HepG2 (cell line): ENCODE results near the gene CCDC33. TPM values are rescaled to one million over a fixed set of nuclear protein-coding genes. Genes with fewer than 3 reads are reported as not detected.

Source experiments
- AGO1 ChIP-seq: fragments of 200-400 bp; formaldehyde crosslinking; IDR thresholded peaks from 2 replicates; pipeline ENCODE4 v1.6.1; 2017; ENCODE audit warnings: mild to moderate bottlenecking, low read depth, low read length, moderate library complexity; ENCODE audit not compliant: poor library complexity, severe bottlenecking
- FOXP1 ChIP-seq, 2 experiments: fragments of 450-650 bp in 1 of 2; IDR thresholded peaks; 2 replicates each; pipeline ENCODE4 v1.6.1; 2017 to 2018; ENCODE audit warnings: antibody characterized with exemption in 1 of 2
- GZF1 ChIP-seq: sonication (generic); formaldehyde crosslinking; IDR thresholded peaks from 2 replicates; pipeline ENCODE4 v1.5.1; 2020; ENCODE audit warnings: mild to moderate bottlenecking, missing genetic modification reagents
- MAFG ChIP-seq: sonication (generic); formaldehyde crosslinking; IDR thresholded peaks from 2 replicates; pipeline ENCODE4 v1.5.1; 2020; ENCODE audit warnings: mild to moderate bottlenecking, missing genetic modification reagents
- PAWR ChIP-seq: sonication (generic); formaldehyde crosslinking; IDR thresholded peaks from 2 replicates; pipeline ENCODE4 v1.4.0; 2020; ENCODE audit warnings: missing genetic modification reagents, mild to moderate bottlenecking, borderline replicate concordance
- PHB2 ChIP-seq: fragments of 450-650 bp; IDR thresholded peaks from 2 replicates; pipeline ENCODE4 v1.6.1; 2018; ENCODE audit not compliant: partially characterized antibody
- RCOR2 ChIP-seq: IDR thresholded peaks from 2 replicates; pipeline ENCODE4 v1.6.1; 2016; ENCODE audit warnings: missing biosample characterization, missing genetic modification reagents
- RELA ChIP-seq: sonication (generic); formaldehyde crosslinking; IDR thresholded peaks from 2 replicates; pipeline ENCODE4 v1.4.0; 2020; ENCODE audit warnings: missing genetic modification reagents
- SALL2 ChIP-seq: sonication (generic); formaldehyde crosslinking; IDR thresholded peaks from 2 replicates; pipeline ENCODE4 v1.8.1; 2023; ENCODE audit warnings: mild to moderate bottlenecking, missing genetic modification reagents, inconsistent platforms
- SP140L ChIP-seq: sonication (generic); formaldehyde crosslinking; IDR thresholded peaks from 2 replicates; pipeline ENCODE4 v1.4.0; 2020; ENCODE audit warnings: missing genetic modification reagents, borderline replicate concordance
- SRF ChIP-seq: IDR thresholded peaks from 2 replicates; pipeline ENCODE4 v1.6.1; 2011; ENCODE audit warnings: mild to moderate bottlenecking, low read depth, low read length, moderate library complexity
- TCF12 ChIP-seq, 2 experiments: fragments of 450-650 bp in 1 of 2; sonication (generic) in 1 of 2; formaldehyde crosslinking in 1 of 2; IDR thresholded peaks; 2 replicates each; pipeline versions ENCODE4 v1.6.1 to v1.8.0; 2017 to 2022; ENCODE audit warnings: antibody characterized with exemption in 1 of 2, mild to moderate bottlenecking in 1 of 2, missing genetic modification reagents in 1 of 2, moderate library complexity in 1 of 2
- ZBTB37 ChIP-seq: sonication (generic); formaldehyde crosslinking; IDR thresholded peaks from 2 replicates; pipeline ENCODE4 v1.4.0; 2020; ENCODE audit warnings: mild to moderate bottlenecking, missing genetic modification reagents
- ZGPAT ChIP-seq: IDR thresholded peaks from 2 replicates; pipeline ENCODE4 v1.6.1; 2016; ENCODE audit warnings: mild to moderate bottlenecking
- ZNF296 ChIP-seq: sonication (generic); formaldehyde crosslinking; conservative IDR thresholded peaks from 2 replicates; pipeline ENCODE4 v1.5.0; 2020; ENCODE audit warnings: mild to moderate bottlenecking, missing genetic modification reagents
- ZNF44 ChIP-seq: sonication (generic); formaldehyde crosslinking; IDR thresholded peaks from 2 replicates; pipeline ENCODE4 v1.5.1; 2020; ENCODE audit warnings: mild to moderate bottlenecking, missing genetic modification reagents
- polyA plus RNA-seq, 8 experiments: library from polyadenylated mRNA; depleted of rRNA in 3 of 8; stranded (reverse) in 7 of 8; unstranded in 1 of 8; fragments of >200 nt; fragmentation: Illumina TruSeq in 4 of 8; extraction: Trizol in 4 of 8; gene quantifications; 2 replicates each; pipeline versions ENCODE4 v1.2.1 to v1.2.3, GENCODE V29; 2011 to 2016; ENCODE audit warnings: low read depth in 4 of 8, missing spikeins in 1 of 8, mixed read lengths in 1 of 8; ENCODE audit not compliant: insufficient read depth in 1 of 8
- total RNA-seq, 5 experiments: library from RNA; depleted of rRNA; stranded (reverse); fragments of >200 nt; fragmentation: Illumina TruSeq; extraction: Trizol; gene quantifications; 2 replicates each; pipeline ENCODE4 v1.2.3, GENCODE V29; 2016; ENCODE audit warnings: low read depth in 1 of 5
- TF ChIP-seq, protein P1 (sequence below): sonication (generic); formaldehyde crosslinking; IDR thresholded peaks from 2 replicates; pipeline ENCODE4; 2020; ENCODE audit warnings: missing genetic modification reagents, mild to moderate bottlenecking, borderline replicate concordance
- TF ChIP-seq, protein P2 (sequence below): sonication (generic); formaldehyde crosslinking; IDR thresholded peaks from 2 replicates; pipeline ENCODE4 v1.4.0; 2020; ENCODE audit warnings: mild to moderate bottlenecking, missing genetic modification reagents
- TF ChIP-seq, protein P3 (sequence below): sonication (generic); formaldehyde crosslinking; conservative IDR thresholded peaks from 2 replicates; pipeline ENCODE4 v1.4.0; 2020; ENCODE audit warnings: mild to moderate bottlenecking, missing genetic modification reagents, moderate library complexity

CCDC33 gene
- total and polyA plus RNA-seq, 2 of the 13 experiments (the other 11 are each of a cell fraction or from before 2014, with no cell fraction given) = 0.30 TPM; not detected in 1

DNA sequence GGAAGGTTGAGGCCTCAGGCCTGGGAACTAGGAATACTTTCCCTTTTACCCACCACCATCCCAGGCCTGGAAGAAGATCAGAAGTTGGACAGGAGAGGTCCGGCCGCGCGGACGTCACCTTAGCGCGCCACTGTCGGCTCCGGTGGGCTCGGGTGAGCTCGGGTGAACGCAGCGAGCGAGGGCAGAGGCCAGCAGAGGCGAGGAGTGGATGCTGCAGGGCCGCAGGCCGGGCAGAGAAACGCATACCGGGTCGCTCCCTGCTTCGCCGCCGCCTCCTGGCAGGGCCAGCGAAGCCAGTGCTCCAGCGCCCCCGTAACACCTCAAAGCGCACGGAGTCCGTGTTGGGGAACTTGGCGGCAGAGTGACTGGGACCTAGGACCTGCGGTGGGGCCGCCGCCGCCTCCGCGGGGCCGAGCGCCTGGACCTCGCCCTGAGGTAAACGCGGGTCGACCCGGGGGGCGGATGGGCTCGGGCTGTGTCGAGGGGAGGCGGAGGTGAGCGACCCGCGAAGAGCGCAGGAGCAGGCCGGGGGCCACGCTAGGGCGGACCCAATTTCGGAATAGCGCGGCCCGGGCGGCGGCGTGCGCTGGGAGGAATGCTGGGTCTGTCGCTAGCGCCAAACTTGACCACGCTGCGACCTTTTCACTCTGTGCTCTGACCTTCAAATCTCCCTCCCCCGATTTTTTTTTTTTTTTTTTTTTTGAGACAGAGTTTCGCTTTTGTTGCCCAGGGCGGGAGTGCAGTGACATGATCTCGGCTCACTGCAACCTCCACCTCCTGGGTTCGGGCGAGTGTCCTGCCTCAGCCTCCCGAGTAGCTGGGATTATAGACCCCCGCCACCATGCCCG is 129.7 kb downstream of the CCDC33 start (continued):
- TF ChIP-seq, protein P1, sequence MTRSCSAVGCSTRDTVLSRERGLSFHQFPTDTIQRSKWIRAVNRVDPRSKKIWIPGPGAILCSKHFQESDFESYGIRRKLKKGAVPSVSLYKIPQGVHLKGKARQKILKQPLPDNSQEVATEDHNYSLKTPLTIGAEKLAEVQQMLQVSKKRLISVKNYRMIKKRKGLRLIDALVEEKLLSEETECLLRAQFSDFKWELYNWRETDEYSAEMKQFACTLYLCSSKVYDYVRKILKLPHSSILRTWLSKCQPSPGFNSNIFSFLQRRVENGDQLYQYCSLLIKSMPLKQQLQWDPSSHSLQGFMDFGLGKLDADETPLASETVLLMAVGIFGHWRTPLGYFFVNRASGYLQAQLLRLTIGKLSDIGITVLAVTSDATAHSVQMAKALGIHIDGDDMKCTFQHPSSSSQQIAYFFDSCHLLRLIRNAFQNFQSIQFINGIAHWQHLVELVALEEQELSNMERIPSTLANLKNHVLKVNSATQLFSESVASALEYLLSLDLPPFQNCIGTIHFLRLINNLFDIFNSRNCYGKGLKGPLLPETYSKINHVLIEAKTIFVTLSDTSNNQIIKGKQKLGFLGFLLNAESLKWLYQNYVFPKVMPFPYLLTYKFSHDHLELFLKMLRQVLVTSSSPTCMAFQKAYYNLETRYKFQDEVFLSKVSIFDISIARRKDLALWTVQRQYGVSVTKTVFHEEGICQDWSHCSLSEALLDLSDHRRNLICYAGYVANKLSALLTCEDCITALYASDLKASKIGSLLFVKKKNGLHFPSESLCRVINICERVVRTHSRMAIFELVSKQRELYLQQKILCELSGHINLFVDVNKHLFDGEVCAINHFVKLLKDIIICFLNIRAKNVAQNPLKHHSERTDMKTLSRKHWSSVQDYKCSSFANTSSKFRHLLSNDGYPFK (CRISPR knock-in tag) = peak; percentile 56; the same call in 1 of the 2 replicates
- no peak for TF ChIP-seq SRF
- TF ChIP-seq ZBTB37 = no peak
- no peak for TF ChIP-seq ZNF296 (CRISPR knock-in tag)
- no peak for TF ChIP-seq SALL2 (CRISPR knock-in tag)
- no peak for TF ChIP-seq RCOR2 (CRISPR knock-in tag)
- TF ChIP-seq, protein P2, sequence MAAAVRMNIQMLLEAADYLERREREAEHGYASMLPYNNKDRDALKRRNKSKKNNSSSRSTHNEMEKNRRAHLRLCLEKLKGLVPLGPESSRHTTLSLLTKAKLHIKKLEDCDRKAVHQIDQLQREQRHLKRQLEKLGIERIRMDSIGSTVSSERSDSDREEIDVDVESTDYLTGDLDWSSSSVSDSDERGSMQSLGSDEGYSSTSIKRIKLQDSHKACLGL (CRISPR knock-in tag) = 0 out of 2 replicates have a peak, but pooled peaks have one; percentile 32
- no peak for TF ChIP-seq PAWR (CRISPR knock-in tag)
- no peak for TF ChIP-seq ZNF44 (CRISPR knock-in tag)
- no peak for TF ChIP-seq TCF12 (IDR thresholded peaks at IDR 0.05)
- TF ChIP-seq TCF12 (CRISPR knock-in tag; IDR thresholded peaks at IDR 0.05) = no peak
- TF ChIP-seq, protein P3, sequence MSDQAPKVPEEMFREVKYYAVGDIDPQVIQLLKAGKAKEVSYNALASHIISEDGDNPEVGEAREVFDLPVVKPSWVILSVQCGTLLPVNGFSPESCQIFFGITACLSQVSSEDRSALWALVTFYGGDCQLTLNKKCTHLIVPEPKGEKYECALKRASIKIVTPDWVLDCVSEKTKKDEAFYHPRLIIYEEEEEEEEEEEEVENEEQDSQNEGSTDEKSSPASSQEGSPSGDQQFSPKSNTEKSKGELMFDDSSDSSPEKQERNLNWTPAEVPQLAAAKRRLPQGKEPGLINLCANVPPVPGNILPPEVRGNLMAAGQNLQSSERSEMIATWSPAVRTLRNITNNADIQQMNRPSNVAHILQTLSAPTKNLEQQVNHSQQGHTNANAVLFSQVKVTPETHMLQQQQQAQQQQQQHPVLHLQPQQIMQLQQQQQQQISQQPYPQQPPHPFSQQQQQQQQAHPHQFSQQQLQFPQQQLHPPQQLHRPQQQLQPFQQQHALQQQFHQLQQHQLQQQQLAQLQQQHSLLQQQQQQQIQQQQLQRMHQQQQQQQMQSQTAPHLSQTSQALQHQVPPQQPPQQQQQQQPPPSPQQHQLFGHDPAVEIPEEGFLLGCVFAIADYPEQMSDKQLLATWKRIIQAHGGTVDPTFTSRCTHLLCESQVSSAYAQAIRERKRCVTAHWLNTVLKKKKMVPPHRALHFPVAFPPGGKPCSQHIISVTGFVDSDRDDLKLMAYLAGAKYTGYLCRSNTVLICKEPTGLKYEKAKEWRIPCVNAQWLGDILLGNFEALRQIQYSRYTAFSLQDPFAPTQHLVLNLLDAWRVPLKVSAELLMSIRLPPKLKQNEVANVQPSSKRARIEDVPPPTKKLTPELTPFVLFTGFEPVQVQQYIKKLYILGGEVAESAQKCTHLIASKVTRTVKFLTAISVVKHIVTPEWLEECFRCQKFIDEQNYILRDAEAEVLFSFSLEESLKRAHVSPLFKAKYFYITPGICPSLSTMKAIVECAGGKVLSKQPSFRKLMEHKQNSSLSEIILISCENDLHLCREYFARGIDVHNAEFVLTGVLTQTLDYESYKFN = no peak
- peak; percentile 76; the same call in 1 of the 2 replicates for TF ChIP-seq GZF1 (CRISPR knock-in tag)
- TF ChIP-seq FOXP1 (IDR thresholded peaks at IDR 0.05) = no peak
- no peak for TF ChIP-seq FOXP1 (CRISPR knock-in tag; IDR thresholded peaks at IDR 0.05)
- no peak for TF ChIP-seq PHB2
- peak; percentile 54 for TF ChIP-seq ZGPAT (CRISPR knock-in tag)
- TF ChIP-seq RELA (CRISPR knock-in tag) = no peak
- no peak for TF ChIP-seq MAFG (CRISPR knock-in tag)
- no peak for TF ChIP-seq AGO1
- no peak for TF ChIP-seq SP140L
